ENCODE results near the gene OSBPL1A.

- TF ChIP-seq POLR2AphosphoS5 (IDR thresholded peaks at IDR 0.05; ENCODE audit: low read depth, low read length) (no peak), SIN3A (IDR thresholded peaks at IDR 0.05; ENCODE audit: borderline replicate concordance, insufficient read depth, low read length) (no peak), FOXP2 (optimal IDR thresholded peaks at IDR 0.05; ENCODE audit: borderline replicate concordance, extremely low read depth, extremely low read length, insufficient read depth) (no peak), REST (IDR thresholded peaks at IDR 0.05; ENCODE audit: insufficient read depth in 1 of 2, low read depth in 2 of 2, low read length in 2 of 2) (no peak), TAF1 (IDR thresholded peaks at IDR 0.05; ENCODE audit: borderline replicate concordance, insufficient read depth, low read length) (no peak)
Observed at GRCh38 chr18:24238387-24238786, 159.2 kb downstream of the OSBPL1A start.

Data from PFSK-1 (cell line).